HCT116 (cell line): ENCODE measurements around the gene DDX18. TPM values are rescaled to one million over a fixed set of nuclear protein-coding genes. Genes with fewer than 3 reads are reported as not detected.

Experiments
- ATAC-seq: fragments of 200-7000 bp; cut with Tn5 transposase; 2 replicates; pipeline ENCODE4 v1.9.1; 2020; ENCODE audit warnings: mild to moderate bottlenecking, moderate library complexity
- BruUV-seq: library from RNA; stranded (reverse); fragments of 400-500 nt; replicated peaks from 2 replicates; lab custom pipeline; 2021; lab: Mats Ljungman, UMichigan
- CTCF ChIA-PET: fragments of 300-600 bp; sonication (Branson Sonifier 250); formaldehyde crosslinking; loops from one replicate; lab custom pipeline; 2021; ENCODE audit warnings: antibody characterized with exemption; lab: Charles Lee
- POLR2A ChIA-PET: fragments of 300-600, 350-600 bp; sonication (Branson Sonifier 250); formaldehyde crosslinking; loops from one replicate; lab custom pipeline; 2021; ENCODE audit warnings: antibody characterized with exemption; lab: Charles Lee
- RAD21 ChIA-PET, 2 experiments: fragments of 300-600 bp; sonication (Branson Sonifier 250); formaldehyde crosslinking; loops; one replicate each; lab custom pipeline; 2023; ENCODE audit warnings: low total read pairs in 2 of 2; ENCODE audit not compliant: uncharacterized antibody in 2 of 2, unreplicated experiment in 2 of 2, low non-redundant PET in 1 of 2; lab: Charles Lee
- DNase-seq: peaks from one replicate; pipeline ENCODE4 v3.0.0-alpha.2; 2010; ENCODE audit warnings: low read depth, low spot score
- H2AFZ ChIP-seq: fragments of 200-600 bp; shearing (Covaris generic), sonication (generic); 2 replicates; pipeline ENCODE4 v1.6.1; 2017; ENCODE audit warnings: low read depth, mixed run types, mixed read lengths, antibody characterized with exemption, low read length; ENCODE audit not compliant: poor library complexity, severe bottlenecking
- H3K27ac ChIP-seq: 2 replicates; pipeline ENCODE4 v1.5.1; 2012; ENCODE audit warnings: low read depth, low read length
- H3K27me3 ChIP-seq: fragments of 200-600 bp; sonication (generic); 2 replicates; pipeline ENCODE4 v1.6.1; 2016; ENCODE audit warnings: mixed run types, low read length, mixed read lengths; ENCODE audit not compliant: insufficient read depth
- H3K36me3 ChIP-seq, 2 experiments: fragments of 200-500 bp in 1 of 2; fragments of 200-600 bp in 1 of 2; sonication (Bioruptor generic) in 1 of 2; sonication (generic) in 1 of 2; 2 replicates each; pipeline versions ENCODE4 v1.5.1 to v1.6.1; 2014 to 2016; ENCODE audit warnings: low read length in 2 of 2, inconsistent platforms in 1 of 2, mixed read lengths in 1 of 2, mixed run types in 1 of 2; ENCODE audit not compliant: insufficient read depth in 2 of 2, control insufficient read depth in 1 of 2
- H3K4me1 ChIP-seq, 2 experiments: fragments of 200-600 bp in 1 of 2; sonication (generic) in 1 of 2; 2 replicates each; pipeline versions ENCODE4 v1.5.1 to v1.6.1; 2012 to 2017; ENCODE audit warnings: low read length in 2 of 2, inconsistent platforms in 1 of 2, mild to moderate bottlenecking in 1 of 2, mixed read lengths in 1 of 2, mixed run types in 1 of 2, moderate library complexity in 1 of 2; ENCODE audit not compliant: insufficient read depth in 2 of 2, control insufficient read depth in 1 of 2
- H3K4me2 ChIP-seq: fragments of 200-600 bp; sonication (generic); 2 replicates; pipeline ENCODE4 v1.6.1; 2017; ENCODE audit warnings: mixed run types, low read length, mixed read lengths
- H3K4me3 ChIP-seq, 2 experiments: fragments of 200-600 bp in 1 of 2; sonication (generic) in 1 of 2; replicated peaks in 1 of 2; 2 replicates each; pipeline ENCODE4 v1.5.1; 2011 to 2016; ENCODE audit warnings: low read length in 2 of 2, control low read depth in 1 of 2, low read depth in 1 of 2, mild to moderate bottlenecking in 1 of 2, mixed read lengths in 1 of 2, mixed run types in 1 of 2
- H3K79me2 ChIP-seq: fragments of 200-600 bp; sonication (generic); 2 replicates; pipeline ENCODE4 v1.6.1; 2017; ENCODE audit warnings: mild to moderate bottlenecking, mixed run types, low read length, moderate library complexity, mixed read lengths; ENCODE audit not compliant: insufficient read depth
- H3K9ac ChIP-seq: fragments of 200-600 bp; sonication (generic); 2 replicates; pipeline ENCODE4 v1.6.1; 2016; ENCODE audit warnings: low read length, mixed read lengths
- H3K9me2 ChIP-seq: fragments of 200-600 bp; sonication (generic), shearing (Covaris generic); 2 replicates; pipeline ENCODE4 v1.6.1; 2017; ENCODE audit warnings: mixed run types, mild to moderate bottlenecking, moderate library complexity; ENCODE audit not compliant: insufficient read depth
- H3K9me3 ChIP-seq, 2 experiments: fragments of 200-500 bp in 1 of 2; fragments of 200-600 bp in 1 of 2; sonication (Bioruptor generic) in 1 of 2; sonication (generic) in 1 of 2; 2 replicates each; pipeline ENCODE4 v1.6.1; 2014 to 2017; ENCODE audit warnings: low read length in 2 of 2, mixed read lengths in 2 of 2, inconsistent platforms in 1 of 2, low read depth in 1 of 2, mild to moderate bottlenecking in 1 of 2, mixed run types in 1 of 2, moderate library complexity in 1 of 2; ENCODE audit not compliant: control insufficient read depth in 1 of 2, insufficient read depth in 1 of 2
- H4K20me1 ChIP-seq: fragments of 200-600 bp; sonication (generic), shearing (Covaris generic); 2 replicates; pipeline ENCODE4 v1.6.1; 2017; ENCODE audit warnings: mixed run types, mild to moderate bottlenecking, moderate library complexity; ENCODE audit not compliant: insufficient read depth
- CEBPB ChIP-seq: IDR thresholded peaks from 2 replicates; pipeline ENCODE4 v1.6.1; 2012; ENCODE audit warnings: low read depth
- EGR1 ChIP-seq: IDR thresholded peaks from 2 replicates; pipeline ENCODE4 v1.6.1; 2012; ENCODE audit warnings: low read depth
- ELF1 ChIP-seq: IDR thresholded peaks from 2 replicates; pipeline ENCODE4 v1.6.1; 2012; ENCODE audit warnings: low read depth, borderline replicate concordance
- EZH2phosphoT487 ChIP-seq: fragments of 200-600 bp; IDR thresholded peaks from 2 replicates; pipeline ENCODE4 v1.6.1; 2018; ENCODE audit warnings: antibody characterized with exemption, borderline replicate concordance
- JUND ChIP-seq: IDR thresholded peaks from 2 replicates; pipeline ENCODE4 v1.6.1; 2012
- POLR2A ChIP-seq: IDR thresholded peaks from 2 replicates; pipeline ENCODE4 v1.7.0; 2011; ENCODE audit warnings: borderline replicate concordance; ENCODE audit not compliant: insufficient read depth, insufficient read length; ENCODE audit errors: extremely low read depth
- POLR2AphosphoS5 ChIP-seq: IDR thresholded peaks from 2 replicates; pipeline ENCODE4 v1.6.1; 2011; ENCODE audit warnings: mild to moderate bottlenecking, low read depth, low read length, moderate library complexity
- RAD21 ChIP-seq: IDR thresholded peaks from 2 replicates; pipeline ENCODE4 v1.6.1; 2012; ENCODE audit warnings: low read depth, mild to moderate bottlenecking
- SIN3A ChIP-seq: IDR thresholded peaks from 2 replicates; pipeline ENCODE4 v1.6.1; 2012; ENCODE audit warnings: low read depth
- SP1 ChIP-seq: IDR thresholded peaks from 2 replicates; pipeline ENCODE4 v1.6.1; 2012; ENCODE audit warnings: low read depth
- TCF7L2 ChIP-seq: IDR thresholded peaks from 2 replicates; pipeline ENCODE4 v1.7.0; 2011; ENCODE audit warnings: borderline replicate concordance, inconsistent platforms; ENCODE audit not compliant: insufficient read depth, insufficient read length; ENCODE audit errors: extremely low read depth
- YY1 ChIP-seq: IDR thresholded peaks from 2 replicates; pipeline ENCODE4 v1.6.1; 2011; ENCODE audit warnings: low read length, low read depth, moderate library complexity, mild to moderate bottlenecking; ENCODE audit not compliant: insufficient replicate concordance; ENCODE audit errors: extremely low read depth
- ZFX ChIP-seq: fragments of 450-650 bp; IDR thresholded peaks from 2 replicates; pipeline ENCODE4 v1.6.1; 2017
- ZNF274 ChIP-seq: fragments of 200-500 bp; sonication (Bioruptor generic); IDR thresholded peaks from 2 replicates; pipeline ENCODE4 v1.6.1; 2014; ENCODE audit warnings: mild to moderate bottlenecking, low read depth, low read length, inconsistent platforms
- intact Hi-C: fragments of 100-400 bp; cut with micrococcal nuclease; formaldehyde crosslinking; loops from 2 replicates; pipeline ENCODE4 v1.10.0; 2022
- total RNA-seq: library from RNA; stranded (reverse); gene quantifications from one replicate; pipeline ENCODE4 v1.2.1, GENCODE V29; 2021; ENCODE audit not compliant: unreplicated experiment
- TF ChIP-seq, protein P1 (sequence below), 3 experiments: fragments of 200-600 bp in 1 of 3; sonication (generic) in 1 of 3; IDR thresholded peaks in 2 of 3; conservative IDR thresholded peaks in 1 of 3; 2 replicates each; pipeline ENCODE4 v1.5.1; 2012 to 2017; ENCODE audit warnings: low read depth in 2 of 3, low read length in 2 of 3, antibody characterized with exemption in 1 of 3, borderline replicate concordance in 1 of 3, control low read depth in 1 of 3, mild to moderate bottlenecking in 1 of 3, mixed read lengths in 1 of 3, mixed run types in 1 of 3, moderate library complexity in 1 of 3; ENCODE audit not compliant: insufficient read depth in 1 of 3
- TF ChIP-seq, protein P2 (sequence below): IDR thresholded peaks from 2 replicates; pipeline ENCODE4 v1.6.1; 2012; ENCODE audit warnings: low read depth
- TF ChIP-seq, protein P3 (sequence below): IDR thresholded peaks from 2 replicates; pipeline ENCODE4 v1.6.1; 2011; ENCODE audit warnings: mild to moderate bottlenecking, low read length, moderate library complexity; ENCODE audit not compliant: insufficient replicate concordance; ENCODE audit errors: extremely low read depth
- TF ChIP-seq, protein P4 (sequence below): IDR thresholded peaks from 2 replicates; pipeline ENCODE4 v1.6.1; 2012

The DDX18 gene
- total RNA-seq, 1 experiment from 2014 or later, result 99.7 TPM

DNA sequence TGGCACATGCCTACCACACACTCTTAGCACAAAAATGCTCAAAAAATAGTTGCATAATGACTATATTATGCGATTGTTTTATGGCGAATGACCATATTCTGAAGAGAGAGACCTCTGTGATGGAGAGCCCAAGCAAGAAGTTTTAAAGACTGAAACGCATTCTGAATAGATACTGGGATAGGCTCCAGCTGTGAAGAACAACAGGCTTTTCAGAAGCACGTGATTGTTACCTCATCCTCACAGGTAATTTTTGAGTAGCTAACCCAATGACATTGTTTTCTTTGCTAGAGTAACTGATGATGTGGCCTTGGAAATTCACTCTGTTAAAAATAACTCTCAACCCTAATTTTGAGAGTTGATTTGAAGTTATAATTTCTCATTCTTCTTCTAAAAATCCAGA is 2.0 kb upstream of the DDX18 start:
- Histone ChIP-seq H3K27me3 (no peaks in the 10 kb centered on the region), H3K4me1 (peaks cover 6 to 8% of the 10 kb centered on the region in 2 experiments; a peak in 3 of 4 replicates), H3K9me3 (no peaks in the 10 kb centered on the region), H3K4me2 (no peak overlapping the region), H3K79me2 (peaks cover 30% of the 10 kb centered on the region), H2AFZ (no peak overlapping the region), H4K20me1 (no peaks in the 10 kb centered on the region), H3K36me3 (peaks cover 0 to 3% of the 10 kb centered on the region in 2 experiments; a peak in 2 of 4 replicates), H3K9ac (no peak overlapping the region), H3K4me3 (no peak overlapping the region), H3K9me2 (no peaks in the 10 kb centered on the region), H3K27ac (no peak overlapping the region)
- RAD21 ChIA-PET, result interaction anchor here in 1 of 2 experiments (0.6 kb wide), 1 partner anchor 90 kb away, joined by 3 read pairs; no protein-coding TSS in a partner anchor
- DNase-seq (no peak), ATAC-seq (no peak)
- CTCF ChIA-PET, result interaction anchor here (3.1 kb wide), 1 partner anchor 191 kb away, joined by 48 read pairs; no protein-coding TSS in a partner anchor
- TF ChIP-seq EGR1, result no peak
- TF ChIP-seq, protein P1, sequence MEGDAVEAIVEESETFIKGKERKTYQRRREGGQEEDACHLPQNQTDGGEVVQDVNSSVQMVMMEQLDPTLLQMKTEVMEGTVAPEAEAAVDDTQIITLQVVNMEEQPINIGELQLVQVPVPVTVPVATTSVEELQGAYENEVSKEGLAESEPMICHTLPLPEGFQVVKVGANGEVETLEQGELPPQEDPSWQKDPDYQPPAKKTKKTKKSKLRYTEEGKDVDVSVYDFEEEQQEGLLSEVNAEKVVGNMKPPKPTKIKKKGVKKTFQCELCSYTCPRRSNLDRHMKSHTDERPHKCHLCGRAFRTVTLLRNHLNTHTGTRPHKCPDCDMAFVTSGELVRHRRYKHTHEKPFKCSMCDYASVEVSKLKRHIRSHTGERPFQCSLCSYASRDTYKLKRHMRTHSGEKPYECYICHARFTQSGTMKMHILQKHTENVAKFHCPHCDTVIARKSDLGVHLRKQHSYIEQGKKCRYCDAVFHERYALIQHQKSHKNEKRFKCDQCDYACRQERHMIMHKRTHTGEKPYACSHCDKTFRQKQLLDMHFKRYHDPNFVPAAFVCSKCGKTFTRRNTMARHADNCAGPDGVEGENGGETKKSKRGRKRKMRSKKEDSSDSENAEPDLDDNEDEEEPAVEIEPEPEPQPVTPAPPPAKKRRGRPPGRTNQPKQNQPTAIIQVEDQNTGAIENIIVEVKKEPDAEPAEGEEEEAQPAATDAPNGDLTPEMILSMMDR (IDR thresholded peaks at IDR 0.05 in 2 of 3, conservative IDR thresholded peaks at IDR 0.05 in 1 of 3; ENCODE audit: borderline replicate concordance in 1 of 3, insufficient read depth in 1 of 3, low read depth in 2 of 3, low read length in 2 of 3), result no peak
- TF ChIP-seq ZNF274, result no peak
- no peak for TF ChIP-seq POLR2A
- TF ChIP-seq, protein P2, sequence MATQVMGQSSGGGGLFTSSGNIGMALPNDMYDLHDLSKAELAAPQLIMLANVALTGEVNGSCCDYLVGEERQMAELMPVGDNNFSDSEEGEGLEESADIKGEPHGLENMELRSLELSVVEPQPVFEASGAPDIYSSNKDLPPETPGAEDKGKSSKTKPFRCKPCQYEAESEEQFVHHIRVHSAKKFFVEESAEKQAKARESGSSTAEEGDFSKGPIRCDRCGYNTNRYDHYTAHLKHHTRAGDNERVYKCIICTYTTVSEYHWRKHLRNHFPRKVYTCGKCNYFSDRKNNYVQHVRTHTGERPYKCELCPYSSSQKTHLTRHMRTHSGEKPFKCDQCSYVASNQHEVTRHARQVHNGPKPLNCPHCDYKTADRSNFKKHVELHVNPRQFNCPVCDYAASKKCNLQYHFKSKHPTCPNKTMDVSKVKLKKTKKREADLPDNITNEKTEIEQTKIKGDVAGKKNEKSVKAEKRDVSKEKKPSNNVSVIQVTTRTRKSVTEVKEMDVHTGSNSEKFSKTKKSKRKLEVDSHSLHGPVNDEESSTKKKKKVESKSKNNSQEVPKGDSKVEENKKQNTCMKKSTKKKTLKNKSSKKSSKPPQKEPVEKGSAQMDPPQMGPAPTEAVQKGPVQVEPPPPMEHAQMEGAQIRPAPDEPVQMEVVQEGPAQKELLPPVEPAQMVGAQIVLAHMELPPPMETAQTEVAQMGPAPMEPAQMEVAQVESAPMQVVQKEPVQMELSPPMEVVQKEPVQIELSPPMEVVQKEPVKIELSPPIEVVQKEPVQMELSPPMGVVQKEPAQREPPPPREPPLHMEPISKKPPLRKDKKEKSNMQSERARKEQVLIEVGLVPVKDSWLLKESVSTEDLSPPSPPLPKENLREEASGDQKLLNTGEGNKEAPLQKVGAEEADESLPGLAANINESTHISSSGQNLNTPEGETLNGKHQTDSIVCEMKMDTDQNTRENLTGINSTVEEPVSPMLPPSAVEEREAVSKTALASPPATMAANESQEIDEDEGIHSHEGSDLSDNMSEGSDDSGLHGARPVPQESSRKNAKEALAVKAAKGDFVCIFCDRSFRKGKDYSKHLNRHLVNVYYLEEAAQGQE, result no peak
- no peak for TF ChIP-seq POLR2AphosphoS5
- TF ChIP-seq ZFX, result no peak
- no peak for TF ChIP-seq JUND
- TF ChIP-seq CEBPB, result no peak
- TF ChIP-seq YY1, result no peak
- no peak for TF ChIP-seq SIN3A
- no peak for TF ChIP-seq TCF7L2
- no peak for TF ChIP-seq RAD21
- no peak for TF ChIP-seq EZH2phosphoT487
- no peak for TF ChIP-seq SP1
- TF ChIP-seq ELF1, result no peak
- TF ChIP-seq, protein P3, sequence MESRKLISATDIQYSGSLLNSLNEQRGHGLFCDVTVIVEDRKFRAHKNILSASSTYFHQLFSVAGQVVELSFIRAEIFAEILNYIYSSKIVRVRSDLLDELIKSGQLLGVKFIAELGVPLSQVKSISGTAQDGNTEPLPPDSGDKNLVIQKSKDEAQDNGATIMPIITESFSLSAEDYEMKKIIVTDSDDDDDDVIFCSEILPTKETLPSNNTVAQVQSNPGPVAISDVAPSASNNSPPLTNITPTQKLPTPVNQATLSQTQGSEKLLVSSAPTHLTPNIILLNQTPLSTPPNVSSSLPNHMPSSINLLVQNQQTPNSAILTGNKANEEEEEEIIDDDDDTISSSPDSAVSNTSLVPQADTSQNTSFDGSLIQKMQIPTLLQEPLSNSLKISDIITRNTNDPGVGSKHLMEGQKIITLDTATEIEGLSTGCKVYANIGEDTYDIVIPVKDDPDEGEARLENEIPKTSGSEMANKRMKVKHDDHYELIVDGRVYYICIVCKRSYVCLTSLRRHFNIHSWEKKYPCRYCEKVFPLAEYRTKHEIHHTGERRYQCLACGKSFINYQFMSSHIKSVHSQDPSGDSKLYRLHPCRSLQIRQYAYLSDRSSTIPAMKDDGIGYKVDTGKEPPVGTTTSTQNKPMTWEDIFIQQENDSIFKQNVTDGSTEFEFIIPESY, result no peak
- TF ChIP-seq, protein P4, sequence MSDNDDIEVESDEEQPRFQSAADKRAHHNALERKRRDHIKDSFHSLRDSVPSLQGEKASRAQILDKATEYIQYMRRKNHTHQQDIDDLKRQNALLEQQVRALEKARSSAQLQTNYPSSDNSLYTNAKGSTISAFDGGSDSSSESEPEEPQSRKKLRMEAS, result no peak
- intact Hi-C loops, result no loop called here
- no TSS peak for BruUV-seq
- POLR2A ChIA-PET, result no interaction called here
